GM18873 (cell line): Measurements from ENCODE around the gene KCNH5.
"Not testable (repeated sequence)": the region's sequence is repeated elsewhere in the genome, so short reads cannot be mapped to it uniquely, and the experiment has no call there.

Experiments
- ATAC-seq: cut with Tn5 transposase; IDR thresholded peaks from one replicate; pipeline ENCODE4 v1.9.1; 2021; ENCODE audit warnings: mild to moderate bottlenecking, moderate library complexity, moderate number of reproducible peaks; ENCODE audit not compliant: unreplicated experiment, low FRiP score

The KCNH5 gene

GRCh38 chr14:62894736-62895135 lies 150.5 kb downstream of the KCNH5 start:
- no peak for ATAC-seq

GRCh38 chr14:62889364-62889763 lies 155.9 kb downstream of the KCNH5 start:
- ATAC-seq, result no peak

GRCh38 chr14:62886461-62886860 lies 158.8 kb downstream of the KCNH5 start:
- no peak for ATAC-seq

GRCh38 chr14:62885451-62885850 lies 159.8 kb downstream of the KCNH5 start:
- ATAC-seq, result no peak

DNA sequence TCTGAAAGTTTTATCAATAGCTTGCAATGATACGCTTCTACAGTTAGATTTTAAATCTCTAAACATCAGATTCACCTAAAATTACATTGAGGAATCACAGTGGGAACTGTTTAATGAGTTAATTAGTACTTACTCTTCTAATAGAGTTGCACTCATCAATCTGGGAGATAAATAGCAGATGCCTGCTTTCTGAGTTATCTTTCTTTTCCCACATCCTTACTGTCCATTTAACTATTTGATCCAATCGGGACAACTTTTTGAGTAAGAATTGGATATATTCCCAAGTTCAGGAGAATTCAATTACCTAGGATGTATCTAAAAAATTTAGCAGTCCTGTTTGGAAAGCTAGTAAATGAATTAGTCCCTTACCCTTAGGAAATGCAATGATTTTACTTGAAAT lies 162.3 kb downstream of the KCNH5 start:
- ATAC-seq, result no peak

DNA sequence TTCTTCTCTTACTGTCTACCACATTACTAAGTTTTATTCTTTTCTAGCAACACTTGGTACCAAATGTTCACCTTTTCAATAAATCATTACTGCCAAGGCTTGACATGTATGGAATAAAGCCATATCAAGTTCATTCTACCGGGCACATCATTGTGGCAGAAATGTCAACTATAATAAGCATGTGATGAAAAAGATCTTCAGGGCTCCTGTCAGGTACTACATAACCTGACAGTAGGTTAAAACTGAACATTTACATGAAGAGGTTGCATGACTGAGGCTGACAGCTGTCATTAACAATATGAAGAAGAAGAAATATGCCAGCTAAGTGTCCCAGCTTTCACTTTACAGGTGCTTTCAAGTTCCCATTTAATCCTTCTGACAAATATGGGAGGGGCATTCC lies 178.9 kb downstream of the KCNH5 start:
- ATAC-seq, result no peak

DNA sequence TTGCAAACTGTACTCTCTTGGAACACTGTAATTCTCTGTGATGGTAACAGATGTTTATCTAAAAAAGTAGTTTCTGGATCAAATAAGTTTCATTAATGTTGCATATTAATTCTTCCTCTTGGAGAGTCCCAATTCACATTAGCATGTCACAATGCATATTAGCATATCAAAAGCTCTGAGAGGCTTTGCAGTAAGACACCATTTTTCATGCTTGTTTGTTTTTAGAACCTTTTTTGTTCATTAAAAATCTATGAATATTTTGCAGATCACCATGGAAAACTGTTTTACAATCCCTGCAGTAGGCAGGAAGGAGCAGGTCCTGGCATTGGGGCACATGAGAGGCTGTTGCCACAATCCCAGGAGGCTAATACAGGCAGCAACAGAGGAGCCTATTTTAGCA lies 180.7 kb downstream of the KCNH5 start:
- no peak for ATAC-seq

- not testable (repeated sequence) for ATAC-seq
Measured at GRCh38 chr14:62858011-62858410, 187.2 kb downstream of the KCNH5 start.

DNA sequence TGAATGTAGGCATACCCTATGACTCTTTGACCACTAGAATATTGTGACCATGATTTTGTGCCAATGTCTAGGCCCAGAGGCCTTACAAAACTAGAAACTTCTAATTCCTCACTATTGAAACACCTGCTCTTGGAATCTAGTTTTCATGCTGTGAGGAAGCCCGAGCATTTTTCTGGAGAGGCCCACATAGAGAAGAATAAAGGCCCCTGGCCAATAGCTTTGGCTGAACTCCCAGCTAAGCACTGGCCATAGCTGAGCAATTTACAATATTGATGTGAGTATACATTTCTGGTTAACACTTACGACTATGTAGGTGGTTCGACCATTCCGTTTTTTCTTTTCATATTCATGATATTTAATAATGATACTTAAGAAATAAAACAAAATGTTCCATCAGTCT lies 190.3 kb downstream of the KCNH5 start:
- no peak for ATAC-seq

GRCh38 chr14:62847168-62847567 lies 198.1 kb downstream of the KCNH5 start:
- no peak for ATAC-seq

DNA sequence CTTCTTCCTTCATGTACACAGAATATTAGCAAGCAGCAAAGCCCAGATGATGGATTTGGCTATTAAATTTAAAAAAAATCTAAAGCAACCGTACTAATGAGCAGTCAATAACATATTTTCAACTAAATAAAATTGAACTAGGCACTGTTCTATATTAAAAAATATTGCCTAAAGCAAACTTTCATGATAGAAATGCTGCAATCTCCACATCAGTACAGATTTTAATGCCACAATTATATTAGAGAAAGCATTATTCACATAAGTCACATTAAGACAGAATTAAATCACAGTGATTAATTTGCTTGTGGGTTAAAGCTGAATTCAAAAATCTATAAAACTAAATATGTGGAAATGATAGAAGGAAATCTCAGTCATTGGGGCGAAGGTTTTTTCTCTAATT lies 200.7 kb downstream of the KCNH5 start:
- no peak for ATAC-seq

DNA sequence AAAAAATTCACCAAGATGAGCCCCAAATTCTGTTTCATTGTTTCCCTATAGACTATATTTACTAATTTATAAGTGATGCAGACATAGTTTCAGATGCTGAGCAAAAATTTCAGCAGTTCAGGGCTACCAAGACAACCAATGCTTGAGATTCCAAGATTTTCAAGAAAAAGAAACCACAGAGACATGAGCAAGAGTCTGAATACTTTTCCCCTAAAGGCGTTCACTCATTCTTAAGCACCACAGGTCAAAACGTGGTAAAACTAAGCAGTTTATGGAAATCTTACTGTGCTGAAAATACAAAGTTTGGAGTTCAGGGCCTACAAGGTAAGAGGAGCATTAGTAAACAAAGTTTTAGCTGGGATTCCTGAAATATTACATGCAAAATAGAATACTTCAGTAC lies 221.2 kb downstream of the KCNH5 start:
- no peak for ATAC-seq

DNA sequence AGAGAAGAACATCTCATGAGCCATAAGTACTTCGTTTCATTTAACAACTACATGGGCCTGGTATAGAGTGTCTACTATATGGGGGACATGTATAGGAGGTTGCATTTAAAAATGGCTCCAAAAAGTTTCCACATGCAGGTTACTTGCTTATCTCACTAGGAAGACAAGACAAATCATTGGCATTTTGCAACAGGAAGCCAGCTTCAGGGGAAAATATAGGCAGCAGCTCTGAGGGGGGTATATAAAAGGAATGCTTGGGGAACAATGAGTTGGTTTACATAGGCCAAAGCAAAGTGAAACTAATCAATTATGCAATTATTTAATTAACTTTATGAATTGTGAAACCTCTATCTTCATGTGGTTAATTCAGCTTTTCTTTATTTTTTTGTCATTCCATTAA lies 225.3 kb downstream of the KCNH5 start:
- ATAC-seq, result no peak

- ATAC-seq, result no peak
Measured at GRCh38 chr14:62807636-62808035, 237.6 kb downstream of the KCNH5 start.

DNA sequence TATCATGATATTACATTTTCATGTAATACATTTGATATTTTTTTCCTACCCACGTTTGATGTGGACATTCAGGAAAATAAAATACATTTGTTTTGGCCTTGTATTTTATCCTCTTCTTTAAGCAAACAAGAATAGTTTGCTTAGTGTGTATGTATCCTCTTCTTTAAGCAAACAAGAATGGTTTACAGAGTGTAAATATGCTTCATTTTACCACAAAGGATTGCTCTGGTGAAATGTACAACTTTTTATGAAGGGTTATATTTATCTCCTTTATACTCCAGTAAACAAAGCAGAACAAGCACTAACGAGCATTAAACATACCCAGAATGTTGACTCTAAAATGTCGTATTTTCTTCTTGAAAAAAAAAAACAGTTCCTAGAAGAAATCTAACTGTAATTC lies 244.7 kb downstream of the KCNH5 start:
- no peak for ATAC-seq

DNA sequence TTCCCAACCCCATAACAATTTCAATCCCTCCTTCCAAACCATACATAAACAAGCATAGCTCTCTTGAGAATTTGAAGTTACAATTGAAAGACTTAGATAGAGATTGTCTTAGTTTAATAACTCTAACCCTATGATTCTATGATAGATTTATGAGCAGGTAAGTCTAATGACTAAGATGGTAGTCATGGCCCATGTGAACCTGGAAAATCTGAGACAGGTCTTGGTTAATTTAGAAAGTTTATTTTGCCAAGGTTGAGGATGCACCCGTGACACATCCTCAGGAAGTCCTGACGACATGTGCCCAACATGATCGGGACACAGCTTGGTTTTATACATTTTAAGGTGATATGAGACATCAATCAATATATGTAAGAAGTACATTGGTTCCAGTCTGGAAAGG lies 248.8 kb downstream of the KCNH5 start:
- ATAC-seq, result no peak

- no peak for ATAC-seq
Measured at GRCh38 chr14:62792578-62792977, 252.7 kb downstream of the KCNH5 start.

- not testable (repeated sequence) for ATAC-seq
Measured at GRCh38 chr14:62781328-62781727, 263.9 kb downstream of the KCNH5 start.

DNA sequence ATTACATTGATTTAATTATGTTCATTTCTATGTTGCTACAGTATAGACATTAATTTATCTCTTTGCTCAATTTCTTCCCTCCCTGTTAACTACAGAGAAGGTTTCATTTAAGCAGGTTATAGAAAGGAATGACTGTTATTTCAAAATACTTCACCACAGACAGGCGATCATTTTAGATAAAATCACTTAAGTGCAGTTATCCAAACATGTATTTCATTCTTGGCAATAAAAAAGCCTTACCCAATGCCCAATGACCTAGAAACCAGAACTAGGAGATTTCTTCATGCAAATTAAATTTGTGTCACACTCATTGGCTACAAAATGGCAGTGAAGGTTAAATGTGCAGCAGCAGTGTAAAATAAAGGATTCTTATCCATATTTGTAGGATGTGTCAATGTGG lies 266.4 kb downstream of the KCNH5 start:
- ATAC-seq, result no peak

DNA sequence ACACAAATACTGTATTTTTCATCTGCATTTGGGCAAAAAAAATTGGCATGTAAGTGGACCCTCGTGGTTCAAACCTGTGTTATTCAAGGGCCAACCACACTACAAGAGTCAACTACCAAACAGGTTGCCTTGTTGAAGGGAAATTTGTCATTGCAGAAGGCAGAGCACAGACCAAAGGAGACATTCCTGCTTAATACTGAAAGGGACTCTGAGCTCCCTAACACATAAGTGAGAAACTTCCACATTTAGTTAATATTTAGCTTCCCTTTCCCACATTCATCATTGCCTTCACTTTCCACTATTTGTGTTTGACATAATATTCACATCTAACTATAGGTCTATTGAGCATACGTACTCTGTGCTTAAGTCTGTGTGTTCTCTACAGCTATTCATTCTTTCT lies 266.9 kb downstream of the KCNH5 start:
- ATAC-seq, result no peak

GRCh38 chr14:62777510-62777909 lies 267.7 kb downstream of the KCNH5 start:
- no peak for ATAC-seq

- ATAC-seq, result no peak
Measured at GRCh38 chr14:62776300-62776699, 269.0 kb downstream of the KCNH5 start.

GRCh38 chr14:62768753-62769152 lies 276.5 kb downstream of the KCNH5 start:
- ATAC-seq, result no peak
